Smooth muscle cell (in vitro differentiated cells): Measurements from ENCODE around the gene UBIAD1. TPM values are rescaled to one million over a fixed set of nuclear protein-coding genes. Genes with fewer than 3 reads are reported as not detected.
"Not testable (repeated sequence)": the region's sequence is repeated elsewhere in the genome, so short reads cannot be mapped to it uniquely, and the experiment has no call there.

Experiments
- DNase-seq: peaks from one replicate; lab custom pipeline; 2025; ENCODE audit not compliant: unreplicated experiment; lab: John Stamatoyannopoulos, UW
- H2AFZ ChIP-seq: fragments of 200-600 bp; sonication (generic); 2 replicates; pipeline ENCODE4 v1.6.0; 2016; ENCODE audit warnings: antibody characterized with exemption, low read depth, mild to moderate bottlenecking
- H3F3A ChIP-seq: fragments of 200-600 bp; sonication (generic); 2 replicates; pipeline ENCODE4 v1.6.0; 2017; ENCODE audit warnings: antibody characterized with exemption, low read depth
- H3K27ac ChIP-seq: fragments of 200-600 bp; sonication (generic); 2 replicates; pipeline ENCODE4 v1.5.1; 2016; ENCODE audit warnings: low read depth, mild to moderate bottlenecking
- H3K27me3 ChIP-seq: fragments of 200-600 bp; sonication (generic); 2 replicates; pipeline ENCODE4 v1.6.1; 2016; ENCODE audit warnings: low read depth, mild to moderate bottlenecking
- H3K36me3 ChIP-seq: fragments of 200-600 bp; sonication (generic); 2 replicates; pipeline ENCODE4 v1.5.1; 2016; ENCODE audit warnings: low read depth
- H3K4me1 ChIP-seq: fragments of 200-600 bp; sonication (generic); 2 replicates; pipeline ENCODE4 v1.5.1; 2016; ENCODE audit warnings: low read depth
- H3K4me2 ChIP-seq: fragments of 200-600 bp; sonication (generic); 2 replicates; pipeline ENCODE4 v1.6.0; 2016; ENCODE audit warnings: mild to moderate bottlenecking
- H3K4me3 ChIP-seq: fragments of 200-600 bp; sonication (generic); 2 replicates; pipeline ENCODE4 v1.5.1; 2016; ENCODE audit warnings: mild to moderate bottlenecking
- H3K79me2 ChIP-seq: fragments of 200-600 bp; sonication (generic); 2 replicates; pipeline ENCODE4 v1.6.0; 2016; ENCODE audit warnings: low read depth, mild to moderate bottlenecking
- H3K9ac ChIP-seq: fragments of 200-600 bp; sonication (generic); 2 replicates; pipeline ENCODE4 v1.6.0; 2016; ENCODE audit warnings: low read depth
- H3K9me3 ChIP-seq: fragments of 200-600 bp; sonication (generic); replicated peaks from 2 replicates; pipeline ENCODE4 v1.5.1; 2016; ENCODE audit warnings: low read depth
- H4K20me1 ChIP-seq: fragments of 200-600 bp; sonication (generic); 2 replicates; pipeline ENCODE4 v1.6.0; 2016; ENCODE audit warnings: low read depth
- CTCF ChIP-seq: fragments of 200-600 bp; sonication (generic); IDR thresholded peaks from 2 replicates; pipeline ENCODE4 v1.5.1; 2017; ENCODE audit warnings: borderline replicate concordance, mild to moderate bottlenecking, antibody characterized with exemption; ENCODE audit not compliant: insufficient read depth, poor library complexity, severe bottlenecking
- WGBS: methylation state at CpG from one replicate; pipeline ENCODE4 v1.1.7; 2016; ENCODE audit warnings: low lambda C conversion rate; 5-methylcytosine and 5-hydroxymethylcytosine counted together
- polyA plus RNA-seq: library from polyadenylated mRNA; unstranded; fragments of >200 nt; fragmentation: Nextera tagmentation; extraction: Ambion mirVana; gene quantifications from 2 replicates; pipeline ENCODE4 v1.2.1, GENCODE V29; 2016
- total RNA-seq: library from RNA; depleted of rRNA; stranded (reverse); fragments of >200 nt; gene quantifications from 2 replicates; pipeline ENCODE4 v1.2.3, GENCODE V29; 2014

UBIAD1 gene
- total and polyA plus RNA-seq, 2 experiments from 2014 or later = 5.8 to 7.9 TPM

GRCh38 chr1:11256299-11256698, 16.7 kb upstream of the UBIAD1 start:
- WGBS = 100% methylated on average over 1 of the region's 1 CpG
- no peak for TF ChIP-seq CTCF

GRCh38 chr1:11262171-11263049, 10.6 kb upstream of the UBIAD1 start, which contains the start of gene MTOR:
Gene MTOR (minus strand): TSS chr1:11262551. CDS start chr1:11259409, 3,142 bp downstream.
- H3K79me2 ChIP-seq = peaks cover 17% of the 10 kb centered on the region
- H3K4me3 ChIP-seq = peak within 1 kb of the TSS; percentile 93
- no peaks in the 10 kb centered on the region for H3K9me3 ChIP-seq
- H3K9ac ChIP-seq = peak within 1 kb of the TSS; percentile 96
- peaks cover 5% of the 10 kb centered on the region for H3K4me1 ChIP-seq
- H3K27me3 ChIP-seq = no peaks in the 10 kb centered on the region
- DNase-seq = peak; percentile 80
- 1% methylated on average over 55 of the region's 60 CpGs for WGBS
- no peaks in the 10 kb centered on the region for H3F3A ChIP-seq
- peaks cover 16% of the 10 kb centered on the region for H3K36me3 ChIP-seq
- H3K27ac ChIP-seq = no peak within 1 kb of the TSS
- TF ChIP-seq CTCF = no peak
- H2AFZ ChIP-seq = peak within 1 kb of the TSS; percentile 94
- H3K4me2 ChIP-seq = peak within 1 kb of the TSS; percentile 100
- no peaks in the 10 kb centered on the region for H4K20me1 ChIP-seq

More at GRCh38 chr1:11256299-11256698, 16.7 kb upstream of the UBIAD1 start:
- H3K4me3 ChIP-seq = no peak overlapping the region
- peaks cover 1% of the 10 kb centered on the region for H3K4me1 ChIP-seq
- no peak overlapping the region for H3K9ac ChIP-seq
- H3K27me3 ChIP-seq = no peaks in the 10 kb centered on the region
- no peak overlapping the region for H3K27ac ChIP-seq
- no peaks in the 10 kb centered on the region for H4K20me1 ChIP-seq
- DNase-seq = no peak
- H3K9me3 ChIP-seq = no peaks in the 10 kb centered on the region
- no peaks in the 10 kb centered on the region for H3F3A ChIP-seq
- H3K79me2 ChIP-seq = peaks cover 6% of the 10 kb centered on the region
- H3K4me2 ChIP-seq = no peak overlapping the region
- no peak overlapping the region for H2AFZ ChIP-seq
- H3K36me3 ChIP-seq = peaks cover 30% of the 10 kb centered on the region

GRCh38 chr1:11266268-11267074, 6.5 kb upstream of the UBIAD1 start:
- no peak overlapping the region for H3K9ac ChIP-seq
- no peaks in the 10 kb centered on the region for H4K20me1 ChIP-seq
- no peak overlapping the region for H3K4me3 ChIP-seq
- H3K27ac ChIP-seq = no peak overlapping the region
- no peaks in the 10 kb centered on the region for H3K9me3 ChIP-seq
- H3K27me3 ChIP-seq = no peaks in the 10 kb centered on the region
- H2AFZ ChIP-seq = no peak overlapping the region
- 90% methylated on average over 12 of the region's 12 CpGs for WGBS
- no peaks in the 10 kb centered on the region for H3F3A ChIP-seq
- no peak for DNase-seq
- no peaks in the 10 kb centered on the region for H3K36me3 ChIP-seq
- H3K4me1 ChIP-seq = peaks cover 2% of the 10 kb centered on the region
- TF ChIP-seq CTCF = no peak
- H3K4me2 ChIP-seq = no peak overlapping the region
- peaks cover 9% of the 10 kb centered on the region for H3K79me2 ChIP-seq

- H3F3A ChIP-seq, DNase-seq, H3K4me1 ChIP-seq, H3K36me3 ChIP-seq, H4K20me1 ChIP-seq, H3K27ac ChIP-seq, H3K27me3 ChIP-seq, H3K9ac ChIP-seq, H3K4me2 ChIP-seq, H3K9me3 ChIP-seq, H2AFZ ChIP-seq, H3K4me3 ChIP-seq, H3K79me2 ChIP-seq: not testable (repeated sequence)
- 90% methylated on average over 19 of the region's 19 CpGs for WGBS
These were observed 5.4 kb upstream of the UBIAD1 start for GRCh38 chr1:11267350-11268337.
